ENCODE results near the gene BICC1.

DNA sequence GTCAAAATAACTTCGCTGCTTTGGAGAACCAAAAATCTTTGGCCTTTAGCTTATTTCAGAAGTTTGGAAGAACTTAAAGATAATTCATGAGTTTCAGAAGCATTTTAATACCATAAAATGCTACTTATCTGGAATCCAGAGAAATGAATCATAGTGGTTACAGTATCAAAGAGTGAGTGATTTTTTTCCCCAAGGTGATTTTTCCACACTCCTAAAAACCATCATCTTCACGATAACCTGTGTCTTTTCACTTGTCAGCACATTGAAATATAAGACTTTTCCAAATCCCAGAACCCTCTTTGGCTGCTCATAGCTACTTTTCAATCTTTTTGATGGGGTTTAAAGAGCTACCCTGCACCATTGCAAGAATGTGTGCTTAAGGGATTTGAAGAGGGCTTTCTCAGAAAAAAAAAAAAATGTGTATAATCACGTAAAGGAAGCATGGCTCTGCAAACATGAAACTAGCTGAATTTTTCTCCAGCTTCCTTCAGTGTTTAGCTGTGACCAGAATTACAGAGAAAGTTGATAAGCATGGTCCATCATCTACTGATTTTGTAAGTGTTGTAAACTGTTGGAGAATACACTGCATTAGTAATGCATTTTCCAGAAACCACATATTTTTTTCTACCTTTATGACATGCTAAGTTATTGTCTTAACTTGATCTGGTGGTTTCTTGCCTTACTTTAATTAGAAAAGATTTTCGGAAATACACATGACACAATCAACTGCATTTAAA, 134.9 kb downstream of the BICC1 start:
- TF ChIP-seq, protein P1, sequence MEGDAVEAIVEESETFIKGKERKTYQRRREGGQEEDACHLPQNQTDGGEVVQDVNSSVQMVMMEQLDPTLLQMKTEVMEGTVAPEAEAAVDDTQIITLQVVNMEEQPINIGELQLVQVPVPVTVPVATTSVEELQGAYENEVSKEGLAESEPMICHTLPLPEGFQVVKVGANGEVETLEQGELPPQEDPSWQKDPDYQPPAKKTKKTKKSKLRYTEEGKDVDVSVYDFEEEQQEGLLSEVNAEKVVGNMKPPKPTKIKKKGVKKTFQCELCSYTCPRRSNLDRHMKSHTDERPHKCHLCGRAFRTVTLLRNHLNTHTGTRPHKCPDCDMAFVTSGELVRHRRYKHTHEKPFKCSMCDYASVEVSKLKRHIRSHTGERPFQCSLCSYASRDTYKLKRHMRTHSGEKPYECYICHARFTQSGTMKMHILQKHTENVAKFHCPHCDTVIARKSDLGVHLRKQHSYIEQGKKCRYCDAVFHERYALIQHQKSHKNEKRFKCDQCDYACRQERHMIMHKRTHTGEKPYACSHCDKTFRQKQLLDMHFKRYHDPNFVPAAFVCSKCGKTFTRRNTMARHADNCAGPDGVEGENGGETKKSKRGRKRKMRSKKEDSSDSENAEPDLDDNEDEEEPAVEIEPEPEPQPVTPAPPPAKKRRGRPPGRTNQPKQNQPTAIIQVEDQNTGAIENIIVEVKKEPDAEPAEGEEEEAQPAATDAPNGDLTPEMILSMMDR (conservative IDR thresholded peaks at IDR 0.05 in 1 of 2, IDR thresholded peaks at IDR 0.05 in 1 of 2; ENCODE audit: low read depth in 1 of 2, low read length in 2 of 2) = no peak
- no peak for TF ChIP-seq EZH2 (IDR thresholded peaks at IDR 0.05; ENCODE audit: low read length, missing control alignments)
